ENCODE data around the gene RC3H1. TPM values are rescaled to one million over a fixed set of nuclear protein-coding genes. Genes with fewer than 3 reads are reported as not detected.
A peak's percentile ranks its signal among the peaks of the same experiment; 100 is the strongest.
"Not testable (repeated sequence)": the region's sequence is repeated elsewhere in the genome, so short reads cannot be mapped to it uniquely, and the experiment has no call there.

Gene RC3H1
- polyA plus RNA-seq, 6 donors from 2014 or later: 4.0 to 13.5 (median 9.3) TPM

GRCh38 chr1:173965896-173966295, 56.3 kb downstream of the RC3H1 start:
- H3K9me3 Mint-ChIP-seq, H3K4me3 Mint-ChIP-seq: not testable (repeated sequence)
- peaks cover 15 to 20% of the 10 kb centered on the region in 2 donors for H3K36me3 Mint-ChIP-seq

GRCh38 chr1:173963477-173963876, 58.7 kb downstream of the RC3H1 start:
- Mint-ChIP-seq H3K27ac (no peak overlapping the region), H3K36me3 (peaks cover 20 to 21% of the 10 kb centered on the region in 2 donors), H3K9me3 (no peaks in the 10 kb centered on the region), H3K4me3 (no peak overlapping the region), H3K4me1 (no peaks in the 10 kb centered on the region), H3K27me3 (no peaks in the 10 kb centered on the region)
- no peak for ATAC-seq (ENCODE audit: low read depth in 2 of 2)
- DNase-seq: no peak

More at GRCh38 chr1:173965896-173966295, 56.3 kb downstream of the RC3H1 start:
- H3K27me3 Mint-ChIP-seq; ATAC-seq (ENCODE audit: low read depth in 2 of 2); H3K4me1 Mint-ChIP-seq; DNase-seq; H3K27ac Mint-ChIP-seq: not testable (repeated sequence)

- no peaks in the 10 kb centered on the region for H3K9me3 Mint-ChIP-seq
- peak overlapping the region in 4 of 6 donors; percentile 1 to 93 (median 12) for H3K27ac Mint-ChIP-seq
- no peak overlapping the region for H3K4me3 Mint-ChIP-seq
- no peak for DNase-seq
- no peak for ATAC-seq (ENCODE audit: low read depth in 2 of 2)
- peaks cover 11 to 16% of the 10 kb centered on the region in 2 donors for H3K36me3 Mint-ChIP-seq
- no peaks in the 10 kb centered on the region for H3K4me1 Mint-ChIP-seq
- H3K27me3 Mint-ChIP-seq: no peaks in the 10 kb centered on the region
These were observed 61.5 kb downstream of the RC3H1 start for GRCh38 chr1:173960625-173961024.

GRCh38 chr1:173954179-173954578, 68.0 kb downstream of the RC3H1 start:
- no peaks in the 10 kb centered on the region for H3K36me3 Mint-ChIP-seq
- H3K4me1 Mint-ChIP-seq: no peaks in the 10 kb centered on the region
- H3K9me3 Mint-ChIP-seq: no peaks in the 10 kb centered on the region
- H3K4me3 Mint-ChIP-seq: no peak overlapping the region
- no peaks in the 10 kb centered on the region for H3K27me3 Mint-ChIP-seq
- peak overlapping the region in 3 of 6 donors; percentile 63 to 94 (median 83) for H3K27ac Mint-ChIP-seq
- DNase-seq (no peak), ATAC-seq (ENCODE audit: low read depth in 2 of 2) (no peak)

- Mint-ChIP-seq H3K36me3 (peaks cover 7 to 8% of the 10 kb centered on the region in 2 donors), H3K27me3 (no peaks in the 10 kb centered on the region), H3K27ac (peak overlapping the region in 1 of 6 donors; percentile 66), H3K4me1 (no peaks in the 10 kb centered on the region), H3K4me3 (no peak overlapping the region), H3K9me3 (no peaks in the 10 kb centered on the region)
- ATAC-seq (ENCODE audit: low read depth in 2 of 2): no peak
- DNase-seq: no peak
These were observed 73.6 kb downstream of the RC3H1 start for GRCh38 chr1:173948594-173948993.

- Mint-ChIP-seq H3K4me3 (no peak overlapping the region), H3K27me3 (no peaks in the 10 kb centered on the region), H3K36me3 (peaks cover 13 to 17% of the 10 kb centered on the region in 2 donors), H3K4me1 (no peaks in the 10 kb centered on the region), H3K27ac (peak overlapping the region in 2 of 6 donors; percentile 14 to 19), H3K9me3 (no peaks in the 10 kb centered on the region)
- ATAC-seq (ENCODE audit: low read depth in 2 of 2) (no peak), DNase-seq (no peak)
These were observed 75.7 kb downstream of the RC3H1 start for GRCh38 chr1:173946380-173946921.

GRCh38 chr1:173937062-173937461, 85.1 kb downstream of the RC3H1 start:
- Mint-ChIP-seq H3K4me3 (no peak overlapping the region), H3K36me3 (peaks cover 14 to 22% of the 10 kb centered on the region in 2 donors), H3K4me1 (no peaks in the 10 kb centered on the region), H3K27ac (no peak overlapping the region), H3K9me3 (no peaks in the 10 kb centered on the region), H3K27me3 (no peaks in the 10 kb centered on the region)
- DNase-seq (no peak), ATAC-seq (ENCODE audit: low read depth in 2 of 2) (no peak)

- no peaks in the 10 kb centered on the region for H3K9me3 Mint-ChIP-seq
- no peaks in the 10 kb centered on the region for H3K27me3 Mint-ChIP-seq
- peak overlapping the region in 3 of 6 donors; percentile 26 to 66 (median 30) for H3K27ac Mint-ChIP-seq
- no peak for DNase-seq
- H3K4me1 Mint-ChIP-seq: no peaks in the 10 kb centered on the region
- H3K36me3 Mint-ChIP-seq: peaks cover 8 to 14% of the 10 kb centered on the region in 2 donors
- H3K4me3 Mint-ChIP-seq: no peak overlapping the region
- ATAC-seq (ENCODE audit: low read depth in 2 of 2): no peak
These were observed 87.7 kb downstream of the RC3H1 start for GRCh38 chr1:173934440-173934839.

- not testable (repeated sequence) for H3K36me3 Mint-ChIP-seq; H3K4me3 Mint-ChIP-seq; H3K27me3 Mint-ChIP-seq; ATAC-seq (ENCODE audit: low read depth in 2 of 2); H3K9me3 Mint-ChIP-seq; H3K4me1 Mint-ChIP-seq; DNase-seq; H3K27ac Mint-ChIP-seq
These were observed 91.6 kb downstream of the RC3H1 start for GRCh38 chr1:173930541-173930940.

- Mint-ChIP-seq H3K27ac (peak overlapping the region in 2 of 6 donors; percentile 70 to 92), H3K27me3 (no peaks in the 10 kb centered on the region), H3K9me3 (no peaks in the 10 kb centered on the region)
These were observed 96.6 kb downstream of the RC3H1 start for GRCh38 chr1:173925306-173926242.

GRCh38 chr1:173920861-173921260, 101.3 kb downstream of the RC3H1 start:
- H3K9me3 Mint-ChIP-seq: no peaks in the 10 kb centered on the region
- H3K36me3 Mint-ChIP-seq: no peaks in the 10 kb centered on the region
- DNase-seq (no peak), ATAC-seq (ENCODE audit: low read depth in 2 of 2) (no peak)
- H3K27me3 Mint-ChIP-seq: no peaks in the 10 kb centered on the region
- no peak overlapping the region for H3K4me3 Mint-ChIP-seq
- H3K27ac Mint-ChIP-seq: no peak overlapping the region
- H3K4me1 Mint-ChIP-seq: peaks cover 0 to 10% (median 3%) of the 10 kb centered on the region in 3 donors

More at GRCh38 chr1:173925306-173926242, 96.6 kb downstream of the RC3H1 start:
- Mint-ChIP-seq H3K4me3 (no peak overlapping the region), H3K4me1 (peaks cover 0 to 7% (median 6%) of the 10 kb centered on the region in 3 donors), H3K36me3 (no peaks in the 10 kb centered on the region)
- no peak for ATAC-seq (ENCODE audit: low read depth in 2 of 2)
- no peak for DNase-seq

- Mint-ChIP-seq H3K36me3 (no peaks in the 10 kb centered on the region), H3K4me3 (no peak overlapping the region), H3K27me3 (no peaks in the 10 kb centered on the region), H3K9me3 (no peaks in the 10 kb centered on the region), H3K4me1 (peaks cover 0 to 6% (median 0%) of the 10 kb centered on the region in 3 donors), H3K27ac (no peak overlapping the region)
- ATAC-seq (ENCODE audit: low read depth in 2 of 2) (no peak), DNase-seq (no peak)
These were observed 104.3 kb downstream of the RC3H1 start for GRCh38 chr1:173917635-173918493.

- Mint-ChIP-seq H3K27me3 (no peaks in the 10 kb centered on the region), H3K9me3 (no peaks in the 10 kb centered on the region), H3K4me1 (peaks cover 0 to 6% (median 0%) of the 10 kb centered on the region in 3 donors), H3K4me3 (peak within 1 kb of the TSS in 1 of 8 donors; percentile 12), H3K36me3 (no peaks in the 10 kb centered on the region), H3K27ac (peak within 1 kb of the TSS in 2 of 6 donors; percentile 68 to 69)
- ATAC-seq (ENCODE audit: low read depth in 2 of 2) (no peak), DNase-seq (no peak)
These were observed 105.0 kb downstream of the RC3H1 start, which contains the start of gene SERPINC1 for GRCh38 chr1:173917149-173917548. SERPINC1 (minus strand) TSS chr1:173917327; CDS start chr1:173917259, 68 bp downstream.
